NCI-H1105 treated with DMSO at 0.1 percent for 48 hours (cell line): Measurements from ENCODE around the gene STAT1.

Experiments
- DNase-seq: peaks from one replicate; lab custom pipeline; 2025; lab: John Stamatoyannopoulos, UW

The STAT1 gene

GRCh38 chr2:190959911-190960788, 53.8 kb downstream of the STAT1 start:
- no peak for DNase-seq

- no peak for DNase-seq
These were observed 60.7 kb downstream of the STAT1 start for GRCh38 chr2:190953257-190953656.

GRCh38 chr2:190950566-190950991, 63.4 kb downstream of the STAT1 start:
- DNase-seq, result no peak

GRCh38 chr2:190948671-190949070, 65.3 kb downstream of the STAT1 start:
- no peak for DNase-seq

GRCh38 chr2:190947711-190948251, 66.2 kb downstream of the STAT1 start:
- peak; percentile 71 for DNase-seq

GRCh38 chr2:190947141-190947540, 66.8 kb downstream of the STAT1 start:
- DNase-seq, result peak; percentile 48

GRCh38 chr2:190943706-190944105, 70.3 kb downstream of the STAT1 start:
- DNase-seq, result no peak

GRCh38 chr2:190942697-190943096, 71.3 kb downstream of the STAT1 start:
- no peak for DNase-seq

GRCh38 chr2:190941571-190941970, 72.4 kb downstream of the STAT1 start:
- DNase-seq, result no peak

- no peak for DNase-seq
These were observed 73.5 kb downstream of the STAT1 start for GRCh38 chr2:190940454-190940853.

- DNase-seq, result no peak
These were observed 75.1 kb downstream of the STAT1 start for GRCh38 chr2:190938771-190939335.

GRCh38 chr2:190935054-190935453, 78.9 kb downstream of the STAT1 start:
- no peak for DNase-seq

GRCh38 chr2:190933361-190933760, 80.6 kb downstream of the STAT1 start:
- no peak for DNase-seq

- no peak for DNase-seq
These were observed 81.5 kb downstream of the STAT1 start for GRCh38 chr2:190932514-190932913.

GRCh38 chr2:190930411-190930810, 83.6 kb downstream of the STAT1 start:
- DNase-seq, result peak; percentile 71

- DNase-seq, result no peak
These were observed 84.1 kb downstream of the STAT1 start for GRCh38 chr2:190929919-190930318.

GRCh38 chr2:190927301-190927700, 86.7 kb downstream of the STAT1 start:
- DNase-seq, result no peak

GRCh38 chr2:190922376-190922775, 91.6 kb downstream of the STAT1 start:
- DNase-seq, result no peak

- no peak for DNase-seq
These were observed 93.9 kb downstream of the STAT1 start for GRCh38 chr2:190920085-190920484.
